GM19239 (cell line): ENCODE results near the gene MBP.

Experiments
- DNase-seq: peaks from one replicate; pipeline ENCODE4 v3.0.0; 2011; ENCODE audit warnings: low spot score; ENCODE audit not compliant: insufficient read length
- FAIRE-seq: peaks from 2 replicates; lab custom pipeline; 2011; peaks lifted over from hg19 to GRCh38; lab: Jason Lieb, UNC

The MBP gene

DNA sequence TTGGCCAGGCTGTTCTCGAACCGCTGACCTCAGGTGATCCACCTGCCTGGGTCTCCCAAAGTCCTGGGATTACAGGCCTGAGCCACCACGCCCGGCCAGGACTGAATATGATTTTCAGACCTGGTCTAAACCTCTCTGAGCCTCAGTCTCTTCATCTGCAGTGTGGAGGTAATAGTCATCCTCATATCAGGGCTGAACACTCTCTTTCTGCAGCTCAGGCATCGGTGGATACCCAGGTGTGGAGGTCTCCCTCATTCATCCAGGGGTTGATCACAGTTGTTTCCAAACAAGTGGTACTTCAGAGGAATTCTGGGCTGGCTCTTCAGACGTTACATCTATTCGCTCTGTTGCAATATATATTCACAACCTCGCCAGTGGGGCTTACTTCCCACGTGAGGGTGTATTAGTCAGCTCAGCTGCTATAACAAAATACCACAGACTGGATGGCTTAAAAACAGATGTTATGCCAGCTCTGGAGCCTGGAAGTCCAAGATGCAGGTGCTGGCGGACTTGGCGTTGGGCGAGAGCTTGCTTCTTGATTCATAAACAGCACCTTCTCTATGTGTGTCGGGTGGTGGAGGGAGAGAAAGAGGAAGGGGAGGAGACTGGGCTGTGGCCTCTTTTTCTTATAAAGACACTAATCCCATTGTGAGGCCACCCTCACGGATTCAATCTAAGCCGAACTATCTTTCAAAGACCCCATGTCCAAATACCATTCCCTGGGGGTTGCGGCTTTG lies 2.9 kb upstream of the MBP start:
- FAIRE-seq: no peak

DNA sequence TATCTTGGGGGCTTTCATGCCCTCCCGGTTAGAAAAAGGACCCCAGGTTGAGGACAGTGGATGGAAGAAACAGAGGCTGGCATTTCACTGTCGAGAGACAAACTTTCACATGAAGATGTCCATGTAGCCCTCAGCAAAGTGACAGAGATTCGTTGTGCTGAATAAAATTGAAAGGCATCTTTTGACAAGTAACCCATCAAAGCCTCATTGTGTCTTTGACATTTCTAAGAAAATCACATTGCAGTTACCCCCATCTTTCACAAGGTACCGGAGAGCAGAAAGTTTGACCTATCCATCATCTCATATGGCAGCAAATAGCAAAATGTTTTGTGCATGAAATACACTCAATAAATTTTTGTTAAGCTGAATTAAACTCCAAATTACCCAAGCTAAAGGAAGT lies 2.0 kb upstream of the MBP start:
- FAIRE-seq: no peak
- no peak for DNase-seq

More for the DNA sequence above, 2.9 kb upstream of the MBP start:
- DNase-seq: no peak

DNA sequence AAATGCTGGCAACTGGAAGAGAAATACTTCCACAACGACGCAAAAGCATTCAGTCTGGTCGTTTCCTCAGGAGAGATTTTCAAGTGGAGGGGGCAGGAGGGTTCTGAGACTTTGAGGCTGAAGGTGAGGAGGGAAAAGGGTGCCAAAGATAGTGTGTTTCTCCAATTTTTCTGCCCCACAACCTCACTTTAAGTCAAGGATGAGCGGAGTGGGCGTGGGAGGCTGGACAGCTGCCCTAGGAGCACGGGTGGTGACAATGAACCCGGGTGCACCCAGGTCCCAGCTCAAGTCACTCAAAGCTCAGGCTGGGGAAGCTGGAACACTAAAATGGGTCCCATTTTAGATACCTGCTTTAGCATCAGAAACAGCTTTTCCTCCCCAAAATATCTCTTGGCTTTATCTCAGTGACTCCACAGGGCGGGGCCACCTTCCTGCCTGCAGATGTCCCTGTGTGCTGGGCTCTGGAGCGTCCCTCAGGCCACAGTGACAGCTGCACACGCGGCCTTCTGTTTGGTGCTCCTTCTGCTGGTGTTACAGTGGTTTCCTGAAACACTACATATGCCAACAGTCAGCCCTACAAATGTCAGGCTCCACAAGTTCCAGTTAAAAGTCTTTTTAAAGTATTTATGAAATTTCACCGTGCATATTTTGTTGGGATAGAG lies 1.4 kb upstream of the MBP start:
- FAIRE-seq: peak; percentile 75

DNA sequence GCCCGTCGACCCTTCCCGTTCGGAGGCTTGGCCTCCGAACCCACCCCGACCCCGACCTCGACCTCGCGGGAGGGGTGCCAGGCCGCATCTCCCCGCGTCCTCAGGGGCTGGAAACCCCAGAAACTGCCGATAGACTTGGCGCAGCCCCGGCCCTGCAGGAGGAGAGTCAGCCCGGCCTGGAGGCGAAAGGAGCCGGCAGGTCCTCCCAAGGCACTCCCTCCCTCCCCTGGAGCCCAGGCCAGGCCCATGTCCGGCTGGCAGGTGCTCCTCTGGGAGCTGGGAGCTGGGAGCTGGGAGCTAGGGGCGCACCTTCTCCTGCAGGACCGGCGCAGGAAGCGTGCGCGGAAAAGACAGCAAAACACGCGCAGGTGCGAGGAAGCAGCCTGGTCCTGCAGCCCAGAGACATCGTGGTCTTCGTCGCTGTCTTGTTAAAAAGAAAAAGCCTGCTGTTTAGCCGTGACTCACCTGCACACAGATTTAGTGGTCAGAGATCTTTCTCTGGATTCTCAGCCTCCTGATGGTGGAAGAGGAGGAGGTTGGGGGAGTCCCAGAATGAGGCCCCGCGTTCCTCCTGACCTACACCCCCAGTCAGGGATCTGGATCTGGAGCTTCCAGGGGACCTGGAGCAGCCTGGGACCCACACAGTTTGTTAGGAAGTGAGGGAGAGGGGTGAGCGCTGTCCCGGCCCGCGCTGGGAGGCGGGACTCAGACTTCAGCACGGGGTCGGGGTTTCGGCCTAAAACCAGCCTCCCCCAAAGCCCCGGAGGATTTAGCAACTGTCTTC lies 660 bp upstream of the MBP start:
- FAIRE-seq: no peak
- DNase-seq: no peak

More for the DNA sequence above, 1.4 kb upstream of the MBP start:
- DNase-seq: no peak

DNA sequence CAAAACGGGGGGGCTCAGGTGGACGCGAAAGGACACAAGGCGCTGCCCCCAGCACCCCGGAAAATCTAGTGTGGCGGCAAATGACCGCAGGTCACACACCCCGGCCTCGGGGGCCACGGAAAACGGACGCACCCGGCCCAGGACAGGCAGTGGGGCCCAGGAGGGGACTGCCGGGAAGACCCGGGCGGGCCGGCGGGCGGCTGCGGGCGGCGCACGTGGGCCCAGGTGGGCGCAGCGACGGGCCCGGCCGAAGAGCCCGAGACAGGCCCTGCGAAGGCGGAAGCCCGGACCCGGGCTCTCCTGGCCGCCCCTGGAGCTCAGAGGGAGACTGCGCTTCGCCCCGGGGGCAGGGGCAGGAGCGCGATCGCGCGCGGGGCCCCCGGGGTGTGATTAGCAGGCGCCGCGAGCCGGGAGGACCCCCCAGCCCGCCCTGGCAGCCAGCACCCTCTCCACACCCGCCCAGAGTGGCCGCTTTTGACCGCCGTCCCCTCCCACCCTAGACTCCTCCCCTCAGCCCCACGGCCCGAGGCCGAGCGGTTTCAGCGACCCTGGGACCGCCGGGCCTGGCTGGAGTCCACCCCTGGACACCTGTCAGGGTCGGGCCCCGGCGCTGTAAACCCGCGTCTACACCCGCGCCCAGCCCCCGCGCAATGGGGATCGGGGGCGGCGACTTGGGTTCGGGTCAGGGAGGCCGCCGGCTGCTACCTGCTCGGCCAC lies 773 bp downstream of the MBP start:
- FAIRE-seq (peak; percentile 71), DNase-seq (no peak)

DNA sequence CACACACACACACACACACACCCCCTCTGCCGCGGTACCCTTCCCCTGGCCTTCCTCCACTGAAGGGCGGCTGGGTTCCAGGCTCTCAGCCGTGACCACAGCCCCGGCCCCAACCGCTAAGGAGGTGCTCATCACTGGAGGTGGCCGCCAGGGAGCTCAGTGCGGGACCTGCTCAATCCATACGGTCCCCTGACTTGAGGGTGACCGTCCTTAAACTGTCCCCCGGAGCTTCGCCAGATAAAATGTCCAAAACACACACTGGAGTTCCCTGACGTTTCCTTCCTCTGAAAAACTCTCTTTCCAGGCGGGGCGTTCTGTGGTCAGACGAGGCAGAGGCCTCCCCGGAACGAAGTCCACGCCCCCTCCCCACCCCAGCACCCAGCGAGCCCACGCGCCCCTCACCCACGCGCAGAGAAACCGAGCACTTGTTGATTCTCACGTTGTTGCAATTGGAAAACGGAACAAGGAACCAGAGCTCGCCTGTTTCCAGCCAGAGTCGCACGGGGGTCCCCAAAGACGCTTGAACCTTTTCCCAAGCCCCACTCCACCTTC lies 1.4 kb downstream of the MBP start:
- no peak for FAIRE-seq
- no peak for DNase-seq

DNA sequence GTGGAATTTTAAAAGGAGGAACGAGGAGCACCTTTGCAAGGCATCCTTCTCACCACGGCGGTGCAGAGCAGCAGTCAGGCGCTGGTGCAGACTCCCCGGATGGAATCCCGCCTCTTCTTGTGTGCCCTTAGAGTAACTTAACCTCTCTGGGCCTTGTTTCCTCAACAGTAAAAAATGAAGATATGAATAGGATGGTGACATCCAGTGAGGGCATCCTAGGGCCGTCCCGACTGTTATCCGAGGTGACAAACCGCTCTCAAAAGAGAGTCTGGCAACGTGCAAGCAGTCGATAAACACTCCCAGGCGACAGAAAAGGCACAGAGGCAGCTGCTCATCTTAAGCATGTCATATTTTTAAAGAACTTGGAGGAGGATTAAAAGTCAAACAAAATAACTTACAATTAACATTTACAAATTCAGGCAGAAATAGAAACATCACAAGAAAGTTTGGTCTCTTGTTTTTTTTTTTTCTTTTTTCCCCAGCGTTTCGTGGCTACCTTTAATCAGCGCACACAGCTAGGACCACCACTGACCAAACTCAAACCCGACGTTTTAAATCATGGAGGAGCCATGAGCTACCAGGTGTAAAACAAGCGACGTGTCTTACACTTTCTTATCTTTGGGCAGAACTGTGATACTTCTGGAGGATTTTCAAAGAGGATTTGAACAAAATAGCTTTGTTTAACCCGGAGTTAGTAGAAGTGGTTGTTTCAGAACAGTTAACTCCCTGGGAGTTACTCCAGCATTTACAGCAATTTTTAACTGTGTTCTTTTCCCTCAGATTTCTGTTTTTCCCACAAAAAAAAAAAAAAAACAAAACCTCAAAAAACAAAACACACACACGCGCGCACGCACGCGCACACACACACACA lies 2.1 kb downstream of the MBP start:
- no peak for DNase-seq
- FAIRE-seq: peak; percentile 58

DNA sequence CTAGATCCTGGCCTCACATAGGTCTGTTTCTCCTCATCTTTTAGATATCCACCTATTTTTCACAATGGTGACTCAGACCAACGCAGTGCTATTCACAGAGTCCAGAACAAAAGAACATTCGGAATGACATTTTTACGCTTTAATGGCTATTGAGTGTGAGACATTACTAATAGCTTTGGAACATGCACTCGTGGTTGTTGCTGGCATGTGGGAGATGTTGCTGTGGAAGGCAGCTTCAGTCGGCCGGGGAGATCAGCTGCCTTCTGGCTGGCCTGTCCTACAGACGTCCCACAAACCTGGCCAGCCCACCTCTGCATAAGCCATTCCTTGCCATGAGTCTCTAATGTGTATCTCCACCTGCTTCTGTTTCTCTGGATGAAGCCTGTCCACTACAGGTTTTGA lies 3.4 kb downstream of the MBP start:
- no peak for DNase-seq
- FAIRE-seq: peak; percentile 70

DNA sequence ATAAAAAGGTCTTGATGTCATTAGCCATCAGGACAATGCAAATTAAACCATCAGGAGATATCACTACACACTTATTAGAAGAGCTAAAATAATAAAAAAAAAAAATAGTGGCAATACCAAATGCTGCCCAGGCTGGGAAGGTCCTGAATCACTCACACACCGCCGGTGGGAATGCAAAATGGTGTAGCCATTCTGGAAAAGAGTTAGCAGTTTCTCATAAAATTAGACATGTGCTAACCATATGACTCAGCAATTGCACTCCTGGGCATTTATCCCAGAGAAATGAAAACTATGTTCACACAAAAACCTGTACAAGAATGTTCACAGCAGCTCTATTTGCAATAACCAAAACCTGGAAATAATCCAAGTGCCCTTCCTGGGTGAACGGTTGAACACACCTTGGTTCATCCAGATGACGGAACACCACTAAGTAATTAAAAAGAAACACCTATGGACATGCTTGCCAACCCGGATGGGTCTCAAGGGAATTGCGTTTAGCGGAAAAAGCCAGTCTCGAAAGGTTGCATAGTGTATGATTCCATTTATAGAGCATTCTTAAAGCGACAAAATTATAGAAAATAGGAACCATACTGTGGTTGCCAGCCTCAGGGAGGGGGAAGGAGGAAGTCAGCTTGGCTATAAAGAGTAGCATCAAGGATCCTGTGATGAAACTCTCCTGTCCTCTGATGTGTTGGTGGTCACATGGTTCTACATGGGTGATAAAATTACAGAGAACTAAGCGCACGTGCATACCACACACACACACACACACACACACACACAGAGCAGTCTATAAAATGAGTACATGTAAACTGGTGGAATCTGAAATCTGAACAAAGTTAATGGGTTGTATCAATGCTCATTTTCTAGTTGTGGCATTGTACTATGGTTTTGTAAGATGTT lies 4.6 kb downstream of the MBP start:
- DNase-seq (no peak), FAIRE-seq (peak; percentile 95)

DNA sequence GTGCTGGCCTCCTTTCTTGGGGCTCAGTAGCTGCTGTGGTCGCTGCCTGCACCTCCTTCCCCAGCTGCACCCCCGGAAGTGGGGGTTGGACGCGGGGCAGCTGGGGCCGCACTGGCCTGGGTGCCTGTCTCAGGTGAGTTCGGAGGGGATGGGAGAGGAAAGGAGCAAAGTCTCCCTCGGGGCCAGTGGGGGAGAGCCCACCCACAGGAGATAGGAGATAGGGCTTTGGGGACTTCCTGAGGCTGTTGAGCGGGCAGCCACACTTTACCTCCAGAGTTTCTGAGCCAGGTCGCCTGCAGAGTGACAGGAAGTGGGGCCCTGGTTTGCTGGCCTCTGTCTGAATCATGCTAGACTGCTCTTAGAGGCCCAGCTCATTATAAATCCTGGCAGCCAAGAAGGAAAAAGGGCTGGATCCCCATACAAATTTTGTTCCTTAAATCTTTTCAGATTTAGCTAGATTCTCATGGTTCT lies 8.1 kb downstream of the MBP start:
- FAIRE-seq (peak; percentile 93), DNase-seq (no peak)

DNA sequence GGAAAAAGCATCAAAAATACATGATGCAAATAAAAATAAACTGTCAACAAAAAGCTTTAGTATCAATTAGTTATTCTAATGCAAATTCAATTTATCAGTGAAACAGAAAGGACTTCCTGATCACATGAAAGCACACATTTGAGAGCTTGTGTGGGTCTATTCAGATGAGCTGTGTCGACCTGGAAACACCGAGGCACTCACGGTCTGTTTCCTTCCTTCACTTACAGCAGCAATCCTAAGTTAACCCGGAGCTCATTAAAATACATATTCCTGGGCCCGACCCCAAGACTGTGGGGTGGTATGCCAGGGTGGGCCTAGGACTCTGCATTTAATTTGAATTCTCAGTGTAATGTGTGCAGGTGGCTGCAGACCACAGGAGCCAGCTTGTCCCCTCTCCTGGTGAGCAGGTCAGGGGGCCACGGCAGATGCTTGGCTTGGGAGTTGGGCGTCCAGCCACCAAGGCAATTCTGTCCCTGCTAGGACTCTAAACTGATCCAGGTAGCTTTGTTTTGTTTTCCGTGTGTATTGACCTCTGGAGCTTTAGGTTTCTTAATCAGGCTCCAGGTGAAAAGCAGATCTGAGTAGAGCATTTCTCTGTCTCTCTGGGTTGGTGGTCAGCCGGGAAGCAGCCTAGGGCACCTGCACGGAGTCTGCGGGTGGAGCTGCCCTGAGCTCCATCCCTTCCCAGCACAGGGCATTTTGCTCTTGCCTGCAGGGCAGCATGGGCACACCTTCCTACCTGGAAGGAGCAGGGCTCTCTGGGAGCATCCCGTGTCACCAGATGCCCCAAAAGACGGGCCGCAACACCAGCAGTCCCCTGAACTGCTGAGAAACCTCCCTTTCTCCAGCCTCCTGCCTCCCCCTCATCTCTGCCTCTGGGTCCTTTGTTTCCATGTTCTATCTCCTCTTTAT lies 9.0 kb downstream of the MBP start:
- FAIRE-seq (no peak), DNase-seq (no peak)

DNA sequence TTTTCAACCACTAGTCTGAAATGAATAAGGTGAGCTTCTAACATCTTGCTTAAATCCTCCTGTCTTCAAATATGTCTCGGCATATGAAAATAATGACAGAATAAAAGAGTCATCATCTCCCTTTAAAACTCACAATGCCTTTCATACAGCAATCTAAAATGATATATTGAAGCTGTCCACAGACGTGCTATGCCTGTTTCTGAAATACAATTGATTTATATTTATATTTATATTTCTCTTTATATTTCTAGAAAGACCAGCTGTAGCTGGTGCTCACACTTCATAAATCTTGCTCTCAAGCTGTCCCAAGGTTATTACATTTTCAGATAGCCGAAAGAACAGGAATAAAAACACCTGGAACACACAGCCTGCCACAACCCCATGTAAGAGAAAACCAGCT lies 11.1 kb downstream of the MBP start:
- FAIRE-seq (no peak), DNase-seq (no peak)

DNA sequence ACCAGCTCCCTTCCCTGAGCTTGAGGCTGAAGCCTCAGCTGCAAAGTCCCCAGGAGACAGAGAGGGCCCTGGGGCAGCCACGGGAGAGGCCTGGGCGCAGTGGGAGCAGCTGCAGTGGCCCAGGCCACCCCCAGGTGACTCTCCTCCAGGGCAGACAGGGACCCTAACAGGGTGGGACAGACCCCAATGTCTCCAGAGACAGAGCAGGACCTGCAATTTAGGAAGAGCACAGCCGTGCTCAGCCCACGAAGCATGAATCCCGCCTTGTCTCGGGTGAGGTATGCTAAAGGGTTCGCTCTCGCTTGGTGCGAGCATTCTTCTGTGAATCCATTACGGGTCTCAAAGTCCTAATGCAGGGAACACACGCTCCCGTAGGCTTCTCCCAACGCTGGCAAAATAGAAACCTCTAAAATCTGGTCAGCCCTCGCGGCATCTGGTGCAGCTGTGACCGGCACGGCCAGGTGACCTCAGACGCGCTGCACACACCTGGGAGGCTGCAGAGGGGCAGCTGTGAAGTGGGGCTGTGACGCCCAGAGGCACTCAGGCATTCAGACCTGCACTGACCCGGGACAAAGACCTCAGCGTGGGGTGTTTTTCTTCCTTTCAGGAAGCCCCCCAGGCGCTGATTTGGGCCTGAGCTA lies 12.6 kb downstream of the MBP start:
- FAIRE-seq: no peak
- no peak for DNase-seq

DNA sequence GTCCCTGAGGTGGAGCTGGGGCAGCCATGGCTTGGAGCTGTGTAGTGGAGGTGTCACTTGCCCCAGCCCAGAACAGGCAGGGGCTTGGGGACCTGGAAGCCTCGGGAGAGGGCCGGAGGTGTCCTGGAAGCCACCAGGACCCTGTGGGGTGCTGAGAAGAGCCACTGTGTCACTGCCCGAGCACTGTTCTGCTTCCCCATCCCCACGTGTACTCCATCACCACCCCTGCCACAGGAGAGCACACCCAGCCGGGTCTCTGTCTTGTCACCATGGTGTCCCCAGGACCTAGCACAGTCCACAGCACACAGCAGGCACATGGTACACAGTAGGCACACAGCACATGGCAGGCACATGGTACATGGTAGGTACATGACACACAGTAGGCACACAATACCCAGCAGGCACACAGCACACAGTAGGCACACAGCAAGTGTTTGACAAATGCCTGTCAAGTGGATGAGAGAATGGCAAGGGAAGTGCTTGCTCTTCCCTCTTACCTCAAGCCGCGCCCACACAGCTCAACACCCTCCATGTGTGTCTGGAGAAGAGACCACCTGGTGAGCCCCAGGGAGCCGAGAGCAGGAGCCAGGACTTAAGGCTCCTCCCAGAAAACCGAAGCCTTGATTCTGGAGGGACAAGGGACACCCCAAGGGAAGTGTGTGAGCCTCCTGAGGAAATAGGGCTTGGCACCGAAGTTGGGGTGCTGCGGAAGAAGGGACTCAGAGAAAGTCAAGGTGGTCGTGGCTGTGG lies 13.3 kb downstream of the MBP start:
- FAIRE-seq (no peak), DNase-seq (no peak)

DNA sequence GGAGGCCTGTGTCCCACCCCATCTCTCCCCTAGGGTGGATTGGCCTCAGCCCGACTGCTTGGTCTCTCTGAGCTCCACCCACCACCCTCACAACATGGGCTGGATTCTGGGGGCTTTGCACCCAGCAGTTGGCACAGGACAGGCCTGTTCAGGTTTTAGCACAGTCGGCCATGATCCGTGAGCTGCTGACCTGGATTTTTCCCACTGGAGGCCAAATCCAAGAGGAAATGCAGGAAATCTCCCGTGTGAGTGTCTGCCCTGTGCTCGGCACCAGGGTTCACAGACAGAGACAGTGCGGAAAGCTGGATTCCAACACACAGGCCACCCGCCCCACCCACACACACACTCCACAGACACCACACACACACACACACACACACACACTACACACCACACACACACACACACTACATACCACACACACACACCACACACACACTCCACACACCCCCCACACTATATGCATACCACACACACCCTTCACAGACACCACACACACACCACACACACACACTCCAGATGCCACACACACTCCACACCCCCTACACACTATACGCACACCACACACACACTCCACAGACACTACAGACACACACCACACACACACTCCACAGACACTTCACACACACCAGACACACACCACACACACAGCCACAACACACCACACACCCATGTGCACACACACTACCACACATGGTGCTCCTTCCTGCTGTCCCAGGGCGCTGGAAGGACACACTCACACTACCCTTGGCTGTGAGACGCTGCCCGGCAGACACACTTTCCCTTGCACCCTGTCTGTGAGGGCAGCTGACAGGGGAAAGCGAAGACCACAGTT lies 14.1 kb downstream of the MBP start:
- FAIRE-seq (no peak), DNase-seq (no peak)
